Measurements from ENCODE around the gene ABCG4. TPM values are rescaled to one million over a fixed set of nuclear protein-coding genes. Genes with fewer than 3 reads are reported as not detected.

ABCG4 gene
- total and polyA plus RNA-seq, 2 donors (not counting 1 experiment from before 2014, with no cell fraction given), result not detected

DNA sequence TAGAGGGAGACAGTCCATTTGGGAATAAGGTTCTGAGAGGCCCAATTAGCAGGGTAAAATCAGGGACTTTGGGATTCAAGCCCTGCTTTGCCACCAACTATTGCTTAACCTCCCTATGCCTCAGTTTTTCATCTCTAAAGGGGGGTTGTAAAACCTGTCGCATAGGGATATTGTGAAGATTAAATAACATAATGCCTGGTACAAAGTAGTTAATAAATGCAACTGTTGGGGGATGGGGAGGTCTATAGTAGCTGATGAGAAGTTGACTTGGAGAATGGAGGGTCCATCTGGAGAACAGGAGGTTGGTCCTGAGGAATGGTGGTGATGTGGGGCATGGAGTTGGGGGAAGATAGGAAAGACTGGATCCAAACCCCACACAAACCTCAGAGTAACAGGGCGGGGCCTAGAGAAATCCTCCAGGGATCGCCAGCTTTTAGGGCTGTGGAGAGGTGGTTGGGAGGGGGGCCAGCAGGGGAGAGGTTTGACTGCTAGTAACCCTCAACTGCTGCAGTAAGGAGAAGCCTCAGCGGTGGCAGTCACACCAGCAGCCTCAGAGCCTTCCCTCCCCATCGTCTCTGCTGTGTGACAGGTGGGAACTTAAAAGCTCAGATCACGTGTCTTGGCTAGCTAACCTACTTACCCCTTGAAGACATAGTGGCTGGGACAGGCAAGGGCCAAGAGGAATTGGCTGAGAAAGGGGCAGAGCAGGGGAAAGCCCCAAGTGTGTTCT, 1.1 kb upstream of the ABCG4 start:
- Histone ChIP-seq H3K4me3 (ENCODE audit: control extremely low read depth in 1 of 5, extremely low read depth in 1 of 5, insufficient read depth in 1 of 5, low read depth in 2 of 5, low read length in 4 of 5) (no peak overlapping the region), H3K79me2 (ENCODE audit: control insufficient read depth, insufficient read depth, low read length) (no peaks in the 10 kb centered on the region), H3K4me2 (replicated peaks; ENCODE audit: low read depth, low read length, poor library complexity, severe bottlenecking) (no peak overlapping the region), H3K36me3 (replicated peaks in 1 of 2; ENCODE audit: control extremely low read depth in 1 of 2, control insufficient read depth in 1 of 2, extremely low read depth in 1 of 2, insufficient read depth in 2 of 2, low read length in 1 of 2) (no peaks in the 10 kb centered on the region), H3K27ac (ENCODE audit: low read length in 2 of 2) (no peak overlapping the region), H3K4me1 (ENCODE audit: control insufficient read depth in 2 of 2, insufficient read depth in 2 of 2, low read length in 2 of 2) (peaks cover 13 to 23% of the 10 kb centered on the region in 2 donors), H3K27me3 (replicated peaks in 1 of 4; ENCODE audit: control extremely low read depth in 1 of 4, control insufficient read depth in 3 of 4, insufficient read depth in 4 of 4, low read length in 3 of 4) (peaks cover 0 to 59% (median 31%) of the 10 kb centered on the region in 4 experiments), H2AFZ (ENCODE audit: insufficient read depth, low read depth, low read length, poor library complexity, severe bottlenecking) (no peak overlapping the region), H3K9me3 (ENCODE audit: control extremely low read depth in 1 of 3, control insufficient read depth in 2 of 3, insufficient read depth in 1 of 3, low read length in 2 of 3) (peaks cover 0 to 4% (median 0%) of the 10 kb centered on the region in 3 donors), H4K20me1 (ENCODE audit: control insufficient read depth, insufficient read depth, low read length, poor library complexity, severe bottlenecking) (no peaks in the 10 kb centered on the region), H3K9ac (ENCODE audit: low read length) (no peak overlapping the region)
- ChIA-PET POLR2A (no interaction called here), CTCF (interaction anchor here (1.2 to 1.8 kb wide), 2 partner anchors 21 to 176 kb away, joined by 4 to 5 read pairs; partner anchors contain the start of gene NLRX1)
- H3K27me3 Mint-ChIP-seq, result peaks cover 64% of the 10 kb centered on the region
- intact Hi-C loops (cut with micrococcal nuclease), result no loop called here
- no peak for DNase-seq
- TF ChIP-seq, protein P1, sequence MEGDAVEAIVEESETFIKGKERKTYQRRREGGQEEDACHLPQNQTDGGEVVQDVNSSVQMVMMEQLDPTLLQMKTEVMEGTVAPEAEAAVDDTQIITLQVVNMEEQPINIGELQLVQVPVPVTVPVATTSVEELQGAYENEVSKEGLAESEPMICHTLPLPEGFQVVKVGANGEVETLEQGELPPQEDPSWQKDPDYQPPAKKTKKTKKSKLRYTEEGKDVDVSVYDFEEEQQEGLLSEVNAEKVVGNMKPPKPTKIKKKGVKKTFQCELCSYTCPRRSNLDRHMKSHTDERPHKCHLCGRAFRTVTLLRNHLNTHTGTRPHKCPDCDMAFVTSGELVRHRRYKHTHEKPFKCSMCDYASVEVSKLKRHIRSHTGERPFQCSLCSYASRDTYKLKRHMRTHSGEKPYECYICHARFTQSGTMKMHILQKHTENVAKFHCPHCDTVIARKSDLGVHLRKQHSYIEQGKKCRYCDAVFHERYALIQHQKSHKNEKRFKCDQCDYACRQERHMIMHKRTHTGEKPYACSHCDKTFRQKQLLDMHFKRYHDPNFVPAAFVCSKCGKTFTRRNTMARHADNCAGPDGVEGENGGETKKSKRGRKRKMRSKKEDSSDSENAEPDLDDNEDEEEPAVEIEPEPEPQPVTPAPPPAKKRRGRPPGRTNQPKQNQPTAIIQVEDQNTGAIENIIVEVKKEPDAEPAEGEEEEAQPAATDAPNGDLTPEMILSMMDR (IDR thresholded peaks at IDR 0.05), result no peak
- TF ChIP-seq EZH2 (IDR thresholded peaks at IDR 0.05; ENCODE audit: borderline replicate concordance, insufficient read depth, low read depth, low read length, poor library complexity, severe bottlenecking), result no peak
- peak overlapping the region; percentile 85 for H3K4me3 Mint-ChIP-seq
- H3K4me1 Mint-ChIP-seq, result peaks cover 18% of the 10 kb centered on the region
- no peaks in the 10 kb centered on the region for H3K9me3 Mint-ChIP-seq (ENCODE audit: insufficient read depth)
- no peak for ATAC-seq (ENCODE audit: low read depth)
- no peak overlapping the region for H3K27ac Mint-ChIP-seq
- 47% methylated on average over 3 of the region's 6 CpGs for WGBS (ENCODE audit: insufficient coverage)

DNA sequence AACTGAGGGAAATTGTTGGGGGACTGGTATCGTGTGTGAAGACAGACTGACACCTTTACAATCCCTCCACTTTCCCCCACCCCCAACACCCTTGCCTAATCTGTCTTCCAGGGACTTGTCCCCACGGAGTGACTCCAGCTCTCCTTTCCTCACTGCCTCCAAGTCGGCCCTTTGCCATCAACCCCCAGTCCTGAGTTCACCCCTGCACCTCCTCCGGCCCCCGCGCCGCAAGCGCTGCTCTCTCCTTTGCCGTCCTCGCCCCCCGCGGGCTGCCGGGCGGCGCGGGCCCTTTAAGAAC, 183 bp upstream of the ABCG4 start:
- Histone ChIP-seq H4K20me1 (ENCODE audit: control insufficient read depth, insufficient read depth, low read length, poor library complexity, severe bottlenecking) (no peaks in the 10 kb centered on the region), H3K9ac (ENCODE audit: low read length) (peak overlapping the region; percentile 62), H3K4me2 (replicated peaks; ENCODE audit: low read depth, low read length, poor library complexity, severe bottlenecking) (peak overlapping the region; percentile 99), H3K27ac (ENCODE audit: low read length in 2 of 2) (no peak overlapping the region), H3K9me3 (ENCODE audit: control extremely low read depth in 1 of 3, control insufficient read depth in 2 of 3, insufficient read depth in 1 of 3, low read length in 2 of 3) (peaks cover 0 to 4% (median 0%) of the 10 kb centered on the region in 3 donors), H3K4me3 (ENCODE audit: control extremely low read depth in 1 of 5, extremely low read depth in 1 of 5, insufficient read depth in 1 of 5, low read depth in 2 of 5, low read length in 4 of 5) (peak overlapping the region in 4 of 5 experiments; percentile 47 to 64 (median 52)), H3K27me3 (replicated peaks in 1 of 4; ENCODE audit: control extremely low read depth in 1 of 4, control insufficient read depth in 3 of 4, insufficient read depth in 4 of 4, low read length in 3 of 4) (peaks cover 0 to 62% (median 32%) of the 10 kb centered on the region in 4 experiments), H3K4me1 (ENCODE audit: control insufficient read depth in 2 of 2, insufficient read depth in 2 of 2, low read length in 2 of 2) (peaks cover 13 to 23% of the 10 kb centered on the region in 2 donors), H3K36me3 (replicated peaks in 1 of 2; ENCODE audit: control extremely low read depth in 1 of 2, control insufficient read depth in 1 of 2, extremely low read depth in 1 of 2, insufficient read depth in 2 of 2, low read length in 1 of 2) (no peaks in the 10 kb centered on the region), H3K79me2 (ENCODE audit: control insufficient read depth, insufficient read depth, low read length) (no peaks in the 10 kb centered on the region), H2AFZ (ENCODE audit: insufficient read depth, low read depth, low read length, poor library complexity, severe bottlenecking) (peak overlapping the region; percentile 89)
- WGBS (ENCODE audit: insufficient coverage), result 3% methylated on average over 15 of the region's 16 CpGs
- no peak for DNase-seq
- peaks cover 18% of the 10 kb centered on the region for H3K4me1 Mint-ChIP-seq
- H3K27ac Mint-ChIP-seq, result no peak overlapping the region
- H3K9me3 Mint-ChIP-seq (ENCODE audit: insufficient read depth), result no peaks in the 10 kb centered on the region
- intact Hi-C loops (cut with micrococcal nuclease), result no loop called here
- POLR2A ChIA-PET, result interaction anchor here (0.6 kb wide), 1 partner anchor 46 kb away, joined by 3 read pairs; no protein-coding TSS in a partner anchor
- TF ChIP-seq, protein P1 (IDR thresholded peaks at IDR 0.05), result no peak
- no peak for TF ChIP-seq EZH2 (IDR thresholded peaks at IDR 0.05; ENCODE audit: borderline replicate concordance, insufficient read depth, low read depth, low read length, poor library complexity, severe bottlenecking)
- ATAC-seq (ENCODE audit: low read depth), result no peak
- peak overlapping the region; percentile 85 for H3K4me3 Mint-ChIP-seq
- H3K27me3 Mint-ChIP-seq, result peaks cover 67% of the 10 kb centered on the region
- CTCF ChIA-PET, result interaction anchor here (0.6 to 1.2 kb wide), 2 partner anchors 20 to 127 kb away, joined by 3 to 5 read pairs; no protein-coding TSS in a partner anchor
